GM12892 (cell line): Measurements from ENCODE around the gene CORO7. TPM values are rescaled to one million over a fixed set of nuclear protein-coding genes. Genes with fewer than 3 reads are reported as not detected.

Experiments used
- DNase-seq: peaks from one replicate; pipeline ENCODE4 v3.0.0; 2011; ENCODE audit not compliant: insufficient read length
- FAIRE-seq: peaks from 2 replicates; lab custom pipeline; 2011; peaks lifted over from hg19 to GRCh38; lab: Jason Lieb, UNC
- POLR2A ChIP-seq: IDR thresholded peaks from 2 replicates; pipeline ENCODE4 v1.6.1; 2011; ENCODE audit warnings: low read depth, low read length, control low read depth
- POLR2AphosphoS5 ChIP-seq: IDR thresholded peaks from 2 replicates; pipeline ENCODE4 v1.6.1; 2011; ENCODE audit warnings: low read depth, low read length, control low read depth
- TAF1 ChIP-seq: IDR thresholded peaks from 2 replicates; pipeline ENCODE4 v1.6.1; 2011; ENCODE audit warnings: low read depth, mild to moderate bottlenecking, control low read depth, low read length, borderline replicate concordance
- polyA plus RNA-seq: library from polyadenylated mRNA; unstranded; fragments of >200 nt; gene quantifications from one replicate; pipeline ENCODE4 v1.2.1, GENCODE V29; 2012; ENCODE audit warnings: missing spikeins, inconsistent platforms; ENCODE audit not compliant: missing spikeins

Gene CORO7
- polyA plus RNA-seq = 26.5 TPM

GRCh38 chr16:4416200-4417032, at the start of gene CORO7:
Gene CORO7, minus strand, starts transcription at chr16:4416596. Its CDS starts 78 bp downstream, at chr16:4416518.
- FAIRE-seq (peak; percentile 92), DNase-seq (peak; percentile 96)
- TF ChIP-seq TAF1 (no peak), POLR2AphosphoS5 (peak; percentile 70; the same call in 1 of the 2 replicates), POLR2A (peak; percentile 80)

GRCh38 chr16:4463522-4464163, 47.2 kb upstream of the CORO7 start:
- FAIRE-seq (no peak), DNase-seq (no peak)
- TF ChIP-seq POLR2A = no peak
- TF ChIP-seq POLR2AphosphoS5 = no peak
- no peak for TF ChIP-seq TAF1

GRCh38 chr16:4461250-4462085, 45.1 kb upstream of the CORO7 start:
- TF ChIP-seq POLR2A (peak; percentile 54; the same call in 1 of the 2 replicates), TAF1 (no peak), POLR2AphosphoS5 (peak; percentile 25; the same call in 1 of the 2 replicates)
- no peak for DNase-seq
- FAIRE-seq = no peak

- DNase-seq = no peak
- TF ChIP-seq TAF1 = no peak
- TF ChIP-seq POLR2A = no peak
- no peak for TF ChIP-seq POLR2AphosphoS5
- no peak for FAIRE-seq
Observed at GRCh38 chr16:4460936-4461249, 44.5 kb upstream of the CORO7 start.

GRCh38 chr16:4455951-4456350, 39.6 kb upstream of the CORO7 start:
- TF ChIP-seq POLR2AphosphoS5 (no peak), TAF1 (no peak), POLR2A (no peak)
- no peak for DNase-seq
- FAIRE-seq = no peak

GRCh38 chr16:4455081-4455480, 38.7 kb upstream of the CORO7 start:
- DNase-seq = no peak
- TF ChIP-seq POLR2A (no peak), POLR2AphosphoS5 (no peak), TAF1 (no peak)
- no peak for FAIRE-seq

GRCh38 chr16:4454623-4455022, 38.2 kb upstream of the CORO7 start:
- TF ChIP-seq POLR2A (no peak), POLR2AphosphoS5 (no peak), TAF1 (no peak)
- FAIRE-seq (no peak), DNase-seq (no peak)

GRCh38 chr16:4452674-4453073, 36.3 kb upstream of the CORO7 start:
- DNase-seq (no peak), FAIRE-seq (no peak)
- TF ChIP-seq TAF1 (no peak), POLR2A (no peak), POLR2AphosphoS5 (no peak)

- no peak for TF ChIP-seq POLR2A
- TF ChIP-seq TAF1 = no peak
- no peak for TF ChIP-seq POLR2AphosphoS5
- DNase-seq (no peak), FAIRE-seq (no peak)
Observed at GRCh38 chr16:4450931-4451519, 34.6 kb upstream of the CORO7 start.

GRCh38 chr16:4450430-4450829, 34.0 kb upstream of the CORO7 start:
- no peak for TF ChIP-seq POLR2A
- no peak for TF ChIP-seq TAF1
- no peak for TF ChIP-seq POLR2AphosphoS5
- DNase-seq = no peak
- no peak for FAIRE-seq
